ENCODE data around the gene CLCNKA. TPM values are rescaled to one million over a fixed set of nuclear protein-coding genes. Genes with fewer than 3 reads are reported as not detected.

The CLCNKA gene
- total and polyA plus RNA-seq, 2 of the 8 experiments (the other 6 are each of a cell fraction or from before 2014, with no cell fraction given), result 0.95 to 2.0 TPM

DNA sequence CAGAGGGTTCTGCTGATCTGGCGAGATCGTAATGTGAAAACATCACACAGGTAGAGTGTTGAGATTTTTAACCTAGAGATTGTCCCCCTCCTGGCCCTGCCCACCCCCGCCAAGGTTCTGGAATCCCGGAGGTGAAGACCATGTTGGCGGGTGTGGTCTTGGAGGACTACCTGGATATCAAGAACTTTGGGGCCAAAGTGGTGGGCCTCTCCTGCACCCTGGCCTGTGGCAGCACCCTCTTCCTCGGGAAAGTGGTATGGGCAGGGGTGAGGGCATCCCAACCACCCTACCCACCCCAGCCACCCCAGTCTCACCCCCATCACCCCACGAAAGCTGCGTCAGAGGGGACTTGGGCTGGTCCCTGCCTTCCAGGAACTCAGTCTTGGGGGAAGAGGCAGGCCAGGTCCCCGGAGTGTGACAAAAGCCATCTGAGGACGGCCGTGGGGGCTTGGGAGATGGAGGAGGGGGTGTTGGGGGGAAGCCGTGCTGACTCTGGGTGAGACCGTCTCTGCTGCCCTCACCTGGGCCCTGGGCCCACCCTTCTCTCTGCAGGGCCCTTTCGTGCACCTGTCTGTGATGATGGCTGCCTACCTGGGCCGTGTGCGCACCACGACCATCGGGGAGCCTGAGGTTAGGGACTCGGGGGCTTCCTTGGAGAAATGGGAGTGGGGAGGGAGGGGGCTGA is 26.1 kb downstream of the CLCNKA start (continued):
- TF ChIP-seq KDM1A (IDR thresholded peaks at IDR 0.05; ENCODE audit: borderline replicate concordance, low read length) (no peak), JUND (IDR thresholded peaks at IDR 0.05; ENCODE audit: low read length) (no peak), TAF7 (optimal IDR thresholded peaks at IDR 0.05; ENCODE audit: borderline replicate concordance, low read depth, low read length) (no peak), GABPA (IDR thresholded peaks at IDR 0.05; ENCODE audit: borderline replicate concordance, insufficient read depth, low read length) (no peak), SP4 (IDR thresholded peaks at IDR 0.05; ENCODE audit: low read length) (no peak), SUZ12 (IDR thresholded peaks at IDR 0.05; ENCODE audit: low read length) (no peak)
- TF ChIP-seq, protein P1, sequence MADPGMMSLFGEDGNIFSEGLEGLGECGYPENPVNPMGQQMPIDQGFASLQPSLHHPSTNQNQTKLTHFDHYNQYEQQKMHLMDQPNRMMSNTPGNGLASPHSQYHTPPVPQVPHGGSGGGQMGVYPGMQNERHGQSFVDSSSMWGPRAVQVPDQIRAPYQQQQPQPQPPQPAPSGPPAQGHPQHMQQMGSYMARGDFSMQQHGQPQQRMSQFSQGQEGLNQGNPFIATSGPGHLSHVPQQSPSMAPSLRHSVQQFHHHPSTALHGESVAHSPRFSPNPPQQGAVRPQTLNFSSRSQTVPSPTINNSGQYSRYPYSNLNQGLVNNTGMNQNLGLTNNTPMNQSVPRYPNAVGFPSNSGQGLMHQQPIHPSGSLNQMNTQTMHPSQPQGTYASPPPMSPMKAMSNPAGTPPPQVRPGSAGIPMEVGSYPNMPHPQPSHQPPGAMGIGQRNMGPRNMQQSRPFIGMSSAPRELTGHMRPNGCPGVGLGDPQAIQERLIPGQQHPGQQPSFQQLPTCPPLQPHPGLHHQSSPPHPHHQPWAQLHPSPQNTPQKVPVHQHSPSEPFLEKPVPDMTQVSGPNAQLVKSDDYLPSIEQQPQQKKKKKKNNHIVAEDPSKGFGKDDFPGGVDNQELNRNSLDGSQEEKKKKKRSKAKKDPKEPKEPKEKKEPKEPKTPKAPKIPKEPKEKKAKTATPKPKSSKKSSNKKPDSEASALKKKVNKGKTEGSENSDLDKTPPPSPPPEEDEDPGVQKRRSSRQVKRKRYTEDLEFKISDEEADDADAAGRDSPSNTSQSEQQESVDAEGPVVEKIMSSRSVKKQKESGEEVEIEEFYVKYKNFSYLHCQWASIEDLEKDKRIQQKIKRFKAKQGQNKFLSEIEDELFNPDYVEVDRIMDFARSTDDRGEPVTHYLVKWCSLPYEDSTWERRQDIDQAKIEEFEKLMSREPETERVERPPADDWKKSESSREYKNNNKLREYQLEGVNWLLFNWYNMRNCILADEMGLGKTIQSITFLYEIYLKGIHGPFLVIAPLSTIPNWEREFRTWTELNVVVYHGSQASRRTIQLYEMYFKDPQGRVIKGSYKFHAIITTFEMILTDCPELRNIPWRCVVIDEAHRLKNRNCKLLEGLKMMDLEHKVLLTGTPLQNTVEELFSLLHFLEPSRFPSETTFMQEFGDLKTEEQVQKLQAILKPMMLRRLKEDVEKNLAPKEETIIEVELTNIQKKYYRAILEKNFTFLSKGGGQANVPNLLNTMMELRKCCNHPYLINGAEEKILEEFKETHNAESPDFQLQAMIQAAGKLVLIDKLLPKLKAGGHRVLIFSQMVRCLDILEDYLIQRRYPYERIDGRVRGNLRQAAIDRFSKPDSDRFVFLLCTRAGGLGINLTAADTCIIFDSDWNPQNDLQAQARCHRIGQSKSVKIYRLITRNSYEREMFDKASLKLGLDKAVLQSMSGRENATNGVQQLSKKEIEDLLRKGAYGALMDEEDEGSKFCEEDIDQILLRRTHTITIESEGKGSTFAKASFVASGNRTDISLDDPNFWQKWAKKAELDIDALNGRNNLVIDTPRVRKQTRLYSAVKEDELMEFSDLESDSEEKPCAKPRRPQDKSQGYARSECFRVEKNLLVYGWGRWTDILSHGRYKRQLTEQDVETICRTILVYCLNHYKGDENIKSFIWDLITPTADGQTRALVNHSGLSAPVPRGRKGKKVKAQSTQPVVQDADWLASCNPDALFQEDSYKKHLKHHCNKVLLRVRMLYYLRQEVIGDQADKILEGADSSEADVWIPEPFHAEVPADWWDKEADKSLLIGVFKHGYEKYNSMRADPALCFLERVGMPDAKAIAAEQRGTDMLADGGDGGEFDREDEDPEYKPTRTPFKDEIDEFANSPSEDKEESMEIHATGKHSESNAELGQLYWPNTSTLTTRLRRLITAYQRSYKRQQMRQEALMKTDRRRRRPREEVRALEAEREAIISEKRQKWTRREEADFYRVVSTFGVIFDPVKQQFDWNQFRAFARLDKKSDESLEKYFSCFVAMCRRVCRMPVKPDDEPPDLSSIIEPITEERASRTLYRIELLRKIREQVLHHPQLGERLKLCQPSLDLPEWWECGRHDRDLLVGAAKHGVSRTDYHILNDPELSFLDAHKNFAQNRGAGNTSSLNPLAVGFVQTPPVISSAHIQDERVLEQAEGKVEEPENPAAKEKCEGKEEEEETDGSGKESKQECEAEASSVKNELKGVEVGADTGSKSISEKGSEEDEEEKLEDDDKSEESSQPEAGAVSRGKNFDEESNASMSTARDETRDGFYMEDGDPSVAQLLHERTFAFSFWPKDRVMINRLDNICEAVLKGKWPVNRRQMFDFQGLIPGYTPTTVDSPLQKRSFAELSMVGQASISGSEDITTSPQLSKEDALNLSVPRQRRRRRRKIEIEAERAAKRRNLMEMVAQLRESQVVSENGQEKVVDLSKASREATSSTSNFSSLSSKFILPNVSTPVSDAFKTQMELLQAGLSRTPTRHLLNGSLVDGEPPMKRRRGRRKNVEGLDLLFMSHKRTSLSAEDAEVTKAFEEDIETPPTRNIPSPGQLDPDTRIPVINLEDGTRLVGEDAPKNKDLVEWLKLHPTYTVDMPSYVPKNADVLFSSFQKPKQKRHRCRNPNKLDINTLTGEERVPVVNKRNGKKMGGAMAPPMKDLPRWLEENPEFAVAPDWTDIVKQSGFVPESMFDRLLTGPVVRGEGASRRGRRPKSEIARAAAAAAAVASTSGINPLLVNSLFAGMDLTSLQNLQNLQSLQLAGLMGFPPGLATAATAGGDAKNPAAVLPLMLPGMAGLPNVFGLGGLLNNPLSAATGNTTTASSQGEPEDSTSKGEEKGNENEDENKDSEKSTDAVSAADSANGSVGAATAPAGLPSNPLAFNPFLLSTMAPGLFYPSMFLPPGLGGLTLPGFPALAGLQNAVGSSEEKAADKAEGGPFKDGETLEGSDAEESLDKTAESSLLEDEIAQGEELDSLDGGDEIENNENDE (IDR thresholded peaks at IDR 0.05; ENCODE audit: insufficient replicate concordance, low read length), result no peak
